ENCODE measurements around the gene KRTAP20-3. TPM values are rescaled to one million over a fixed set of nuclear protein-coding genes. Genes with fewer than 3 reads are reported as not detected.

The KRTAP20-3 gene
- total RNA-seq, 1 experiment from 2014 or later = not detected

- TF ChIP-seq ZNF274 (IDR thresholded peaks at IDR 0.05; ENCODE audit: low read depth, low read length) = no peak
- TF ChIP-seq POLR2A (IDR thresholded peaks at IDR 0.05; ENCODE audit: borderline replicate concordance, extremely low read depth, insufficient read depth, insufficient read length) = no peak
- TF ChIP-seq POLR2AphosphoS5 (IDR thresholded peaks at IDR 0.05; ENCODE audit: low read depth, low read length) = no peak
- TF ChIP-seq, protein P1, sequence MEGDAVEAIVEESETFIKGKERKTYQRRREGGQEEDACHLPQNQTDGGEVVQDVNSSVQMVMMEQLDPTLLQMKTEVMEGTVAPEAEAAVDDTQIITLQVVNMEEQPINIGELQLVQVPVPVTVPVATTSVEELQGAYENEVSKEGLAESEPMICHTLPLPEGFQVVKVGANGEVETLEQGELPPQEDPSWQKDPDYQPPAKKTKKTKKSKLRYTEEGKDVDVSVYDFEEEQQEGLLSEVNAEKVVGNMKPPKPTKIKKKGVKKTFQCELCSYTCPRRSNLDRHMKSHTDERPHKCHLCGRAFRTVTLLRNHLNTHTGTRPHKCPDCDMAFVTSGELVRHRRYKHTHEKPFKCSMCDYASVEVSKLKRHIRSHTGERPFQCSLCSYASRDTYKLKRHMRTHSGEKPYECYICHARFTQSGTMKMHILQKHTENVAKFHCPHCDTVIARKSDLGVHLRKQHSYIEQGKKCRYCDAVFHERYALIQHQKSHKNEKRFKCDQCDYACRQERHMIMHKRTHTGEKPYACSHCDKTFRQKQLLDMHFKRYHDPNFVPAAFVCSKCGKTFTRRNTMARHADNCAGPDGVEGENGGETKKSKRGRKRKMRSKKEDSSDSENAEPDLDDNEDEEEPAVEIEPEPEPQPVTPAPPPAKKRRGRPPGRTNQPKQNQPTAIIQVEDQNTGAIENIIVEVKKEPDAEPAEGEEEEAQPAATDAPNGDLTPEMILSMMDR (IDR thresholded peaks at IDR 0.05 in 2 of 3, conservative IDR thresholded peaks at IDR 0.05 in 1 of 3; ENCODE audit: borderline replicate concordance in 1 of 3, insufficient read depth in 1 of 3, low read depth in 2 of 3, low read length in 2 of 3) = no peak
- no peak for TF ChIP-seq ZBTB33 (IDR thresholded peaks at IDR 0.05; ENCODE audit: extremely low read depth, insufficient replicate concordance, low read length)
- TF ChIP-seq EZH2 (IDR thresholded peaks at IDR 0.05) = no peak
- no peak for TF ChIP-seq FOSL1 (IDR thresholded peaks at IDR 0.05; ENCODE audit: low read depth)
- TF ChIP-seq SIN3A (IDR thresholded peaks at IDR 0.05; ENCODE audit: low read depth) = no peak
- no peak for TF ChIP-seq REST (IDR thresholded peaks at IDR 0.05; ENCODE audit: low read depth)
- TF ChIP-seq YY1 (IDR thresholded peaks at IDR 0.05; ENCODE audit: extremely low read depth, insufficient replicate concordance, low read depth, low read length) = no peak
- no peak for TF ChIP-seq CEBPB (IDR thresholded peaks at IDR 0.05; ENCODE audit: low read depth)
- TF ChIP-seq CBX3 (IDR thresholded peaks at IDR 0.05; ENCODE audit: low read depth) = no peak
- no peak for TF ChIP-seq SRF (IDR thresholded peaks at IDR 0.05; ENCODE audit: low read depth)
- Histone ChIP-seq H3K4me1 (ENCODE audit: control insufficient read depth in 1 of 2, insufficient read depth in 2 of 2, low read length in 2 of 2) (no peaks in the 10 kb centered on the region), H4K20me1 (ENCODE audit: insufficient read depth) (no peaks in the 10 kb centered on the region), H3K9me3 (ENCODE audit: control insufficient read depth in 1 of 2, insufficient read depth in 1 of 2, low read depth in 1 of 2, low read length in 2 of 2) (peaks cover 15 to 26% of the 10 kb centered on the region in 2 experiments; a peak in 2 of 4 replicates), H2AFZ (ENCODE audit: low read depth, low read length, poor library complexity, severe bottlenecking) (no peak overlapping the region), H3K27me3 (ENCODE audit: insufficient read depth, low read length) (no peaks in the 10 kb centered on the region), H3K4me2 (ENCODE audit: low read length) (no peak overlapping the region), H3K36me3 (ENCODE audit: control insufficient read depth in 1 of 2, insufficient read depth in 2 of 2, low read length in 2 of 2) (no peaks in the 10 kb centered on the region), H3K79me2 (ENCODE audit: insufficient read depth, low read length) (no peaks in the 10 kb centered on the region), H3K4me3 (replicated peaks in 1 of 2; ENCODE audit: low read depth in 1 of 2, low read length in 2 of 2) (no peak overlapping the region), H3K9ac (ENCODE audit: low read length) (no peak overlapping the region), H3K27ac (ENCODE audit: low read depth, low read length) (no peak overlapping the region), H3K9me2 (ENCODE audit: insufficient read depth) (no peaks in the 10 kb centered on the region)
- ChIA-PET RAD21 (ENCODE audit: low non-redundant PET in 1 of 2, low total read pairs in 2 of 2, uncharacterized antibody in 2 of 2, unreplicated experiment in 2 of 2) (no interaction called here), CTCF (no interaction called here), POLR2A (no interaction called here)
- DNase-seq (ENCODE audit: low read depth, low spot score) (no peak), ATAC-seq (no peak)
- BruUV-seq (replicated peaks) = no TSS peak
- intact Hi-C loops (cut with micrococcal nuclease) = no loop called here
Observed at GRCh38 chr21:30629200-30629599, 13.5 kb upstream of the KRTAP20-3 start.

Data from HCT116 (cell line).